Activated T-helper 17 cell treated with anti-CD3 and anti-CD28 coated beads, Interleukin-2, amount 50 U/mL, for 72 hours (primary cell): Measurements from ENCODE around the gene PPP1R1A. TPM values are rescaled to one million over a fixed set of nuclear protein-coding genes. Genes with fewer than 3 reads are reported as not detected.
A peak's percentile ranks its signal among the peaks of the same experiment; 100 is the strongest.

ENCODE experiments used
- ATAC-seq: fragments of 150-1000 bp; cut with Tn5 transposase; replicated peaks from 2 replicates; pipeline ENCODE4 v1.10.0; 2021; ENCODE audit warnings: mild to moderate bottlenecking, moderate library complexity
- H3K27ac Mint-ChIP-seq: one replicate; pipeline ENCODE4 v1.8.0; 2022; ENCODE audit warnings: mixed read lengths
- H3K27me3 Mint-ChIP-seq: one replicate; pipeline ENCODE4 v1.8.0; 2022; ENCODE audit warnings: mixed read lengths
- H3K36me3 Mint-ChIP-seq: one replicate; pipeline ENCODE4 v1.8.0; 2022; ENCODE audit warnings: low read depth, mild to moderate bottlenecking, mixed read lengths
- H3K4me1 Mint-ChIP-seq: one replicate; pipeline ENCODE4 v1.8.0; 2022; ENCODE audit warnings: mixed read lengths
- H3K4me3 Mint-ChIP-seq: one replicate; pipeline ENCODE4 v1.8.0; 2022; ENCODE audit warnings: mild to moderate bottlenecking, mixed read lengths
- H3K9me3 Mint-ChIP-seq: one replicate; pipeline ENCODE4 v1.8.0; 2022; ENCODE audit warnings: mixed read lengths
- total RNA-seq, 2 donors: library from RNA; stranded (reverse); gene quantifications; one replicate each; pipeline ENCODE4 v1.2.3, GENCODE V29; 2022

The PPP1R1A gene
- not detected for total RNA-seq

GRCh38 chr12:54588110-54588889 is at the start of gene PPP1R1A:
TSS of gene PPP1R1A (minus strand) at chr12:54588659. CDS start at chr12:54588488, 171 bp downstream.
- no peak for ATAC-seq
- no peak within 1 kb of the TSS for H3K27ac Mint-ChIP-seq
- no peaks in the 10 kb centered on the region for H3K9me3 Mint-ChIP-seq
- peaks cover 55% of the 10 kb centered on the region for H3K27me3 Mint-ChIP-seq
- H3K4me1 Mint-ChIP-seq, result peaks cover 9% of the 10 kb centered on the region
- peak within 1 kb of the TSS; percentile 25 for H3K4me3 Mint-ChIP-seq
- peaks cover 5% of the 10 kb centered on the region for H3K36me3 Mint-ChIP-seq

GRCh38 chr12:54634795-54635194 is 46.3 kb upstream of the PPP1R1A start, which contains the start of gene LACRT:
TSS of gene LACRT (minus strand) at chr12:54634895. CDS start at chr12:54634841, 54 bp downstream.
- ATAC-seq, result no peak
- no peaks in the 10 kb centered on the region for H3K4me1 Mint-ChIP-seq
- H3K36me3 Mint-ChIP-seq, result no peaks in the 10 kb centered on the region
- H3K27ac Mint-ChIP-seq, result no peak within 1 kb of the TSS
- no peaks in the 10 kb centered on the region for H3K9me3 Mint-ChIP-seq
- peaks cover 35% of the 10 kb centered on the region for H3K27me3 Mint-ChIP-seq
- no peak within 1 kb of the TSS for H3K4me3 Mint-ChIP-seq

GRCh38 chr12:54631988-54632728 is 43.7 kb upstream of the PPP1R1A start:
- Mint-ChIP-seq H3K4me3 (no peak overlapping the region), H3K36me3 (no peaks in the 10 kb centered on the region), H3K9me3 (peaks cover 6% of the 10 kb centered on the region), H3K27me3 (peaks cover 45% of the 10 kb centered on the region), H3K27ac (no peak overlapping the region), H3K4me1 (no peaks in the 10 kb centered on the region)
- ATAC-seq, result no peak

DNA sequence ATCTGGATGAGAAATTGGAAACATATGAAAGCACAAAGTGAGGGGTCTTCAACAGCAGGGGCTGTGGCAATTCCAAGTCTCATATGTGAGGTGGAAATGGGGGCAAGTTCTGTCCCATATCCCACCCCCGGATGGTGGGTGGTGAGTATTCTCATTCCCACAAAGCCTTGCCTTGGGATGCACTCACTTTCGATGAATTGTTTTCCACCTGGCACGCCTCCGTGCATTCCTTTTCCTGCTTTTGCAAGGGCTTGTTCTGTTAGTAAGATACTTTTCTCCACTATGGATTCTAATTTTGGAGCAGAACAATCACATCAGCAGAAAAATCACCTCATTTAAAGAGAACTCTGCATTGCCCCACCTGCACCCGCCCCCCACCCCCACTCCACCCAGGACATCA is 43.1 kb upstream of the PPP1R1A start:
- Mint-ChIP-seq H3K36me3 (no peaks in the 10 kb centered on the region), H3K27me3 (peaks cover 48% of the 10 kb centered on the region), H3K9me3 (peaks cover 6% of the 10 kb centered on the region), H3K4me1 (no peaks in the 10 kb centered on the region), H3K4me3 (no peak overlapping the region), H3K27ac (no peak overlapping the region)
- no peak for ATAC-seq

DNA sequence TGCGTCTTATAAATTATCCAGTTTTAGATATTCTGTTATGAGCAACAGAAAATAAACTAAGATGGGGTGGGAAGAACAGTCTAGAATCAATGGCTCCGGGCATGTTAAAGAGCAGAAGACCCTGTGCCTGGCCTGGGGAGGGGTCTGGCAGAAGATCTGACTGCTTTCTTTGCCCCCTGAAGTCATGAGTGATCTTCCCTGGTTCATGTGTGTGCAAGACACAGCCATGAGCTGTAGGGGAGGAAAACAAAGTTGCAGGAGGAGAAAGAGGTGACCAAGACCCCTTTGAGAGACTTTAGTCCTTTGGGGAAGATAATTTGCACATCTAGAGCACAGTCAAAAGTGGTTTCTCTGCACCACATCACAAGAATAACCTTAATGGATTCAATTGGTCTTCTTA is 41.5 kb upstream of the PPP1R1A start:
- ATAC-seq, result no peak
- Mint-ChIP-seq H3K36me3 (no peaks in the 10 kb centered on the region), H3K27me3 (peaks cover 48% of the 10 kb centered on the region), H3K9me3 (peaks cover 6% of the 10 kb centered on the region), H3K4me1 (no peaks in the 10 kb centered on the region), H3K27ac (no peak overlapping the region), H3K4me3 (no peak overlapping the region)

GRCh38 chr12:54628186-54628846 is 39.9 kb upstream of the PPP1R1A start:
- peaks cover 53% of the 10 kb centered on the region for H3K27me3 Mint-ChIP-seq
- H3K4me1 Mint-ChIP-seq, result no peaks in the 10 kb centered on the region
- ATAC-seq, result no peak
- H3K36me3 Mint-ChIP-seq, result no peaks in the 10 kb centered on the region
- H3K4me3 Mint-ChIP-seq, result no peak overlapping the region
- H3K27ac Mint-ChIP-seq, result no peak overlapping the region
- H3K9me3 Mint-ChIP-seq, result peaks cover 6% of the 10 kb centered on the region

DNA sequence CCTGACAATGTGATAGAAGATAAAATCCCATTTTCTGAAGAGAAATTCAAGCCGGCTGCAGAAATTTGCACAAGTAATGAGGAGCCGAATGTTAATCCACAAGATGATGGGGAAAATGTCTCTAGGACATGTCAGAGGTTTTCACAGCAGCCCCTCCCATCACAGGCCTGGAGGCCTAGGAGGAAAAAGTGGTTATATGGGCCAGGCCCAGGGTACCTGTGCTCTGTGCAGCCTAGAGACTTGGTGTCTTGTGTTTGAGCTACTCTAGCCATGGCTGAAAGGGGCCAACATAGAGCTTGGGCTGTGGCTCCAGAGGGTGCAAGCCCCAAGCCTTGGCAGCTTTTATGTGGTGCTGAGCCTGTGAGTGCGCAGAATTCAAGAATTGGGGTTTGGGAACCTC is 38.8 kb upstream of the PPP1R1A start:
- ATAC-seq, result no peak
- H3K36me3 Mint-ChIP-seq, result no peaks in the 10 kb centered on the region
- H3K4me1 Mint-ChIP-seq, result no peaks in the 10 kb centered on the region
- peaks cover 55% of the 10 kb centered on the region for H3K27me3 Mint-ChIP-seq
- H3K4me3 Mint-ChIP-seq, result no peak overlapping the region
- H3K9me3 Mint-ChIP-seq, result peaks cover 6% of the 10 kb centered on the region
- H3K27ac Mint-ChIP-seq, result no peak overlapping the region

- no peak for ATAC-seq
- H3K27ac Mint-ChIP-seq, result no peak overlapping the region
- no peak overlapping the region for H3K4me3 Mint-ChIP-seq
- peaks cover 6% of the 10 kb centered on the region for H3K9me3 Mint-ChIP-seq
- peaks cover 61% of the 10 kb centered on the region for H3K27me3 Mint-ChIP-seq
- H3K4me1 Mint-ChIP-seq, result no peaks in the 10 kb centered on the region
- H3K36me3 Mint-ChIP-seq, result no peaks in the 10 kb centered on the region
These were observed 37.1 kb upstream of the PPP1R1A start for GRCh38 chr12:54625598-54625997.

DNA sequence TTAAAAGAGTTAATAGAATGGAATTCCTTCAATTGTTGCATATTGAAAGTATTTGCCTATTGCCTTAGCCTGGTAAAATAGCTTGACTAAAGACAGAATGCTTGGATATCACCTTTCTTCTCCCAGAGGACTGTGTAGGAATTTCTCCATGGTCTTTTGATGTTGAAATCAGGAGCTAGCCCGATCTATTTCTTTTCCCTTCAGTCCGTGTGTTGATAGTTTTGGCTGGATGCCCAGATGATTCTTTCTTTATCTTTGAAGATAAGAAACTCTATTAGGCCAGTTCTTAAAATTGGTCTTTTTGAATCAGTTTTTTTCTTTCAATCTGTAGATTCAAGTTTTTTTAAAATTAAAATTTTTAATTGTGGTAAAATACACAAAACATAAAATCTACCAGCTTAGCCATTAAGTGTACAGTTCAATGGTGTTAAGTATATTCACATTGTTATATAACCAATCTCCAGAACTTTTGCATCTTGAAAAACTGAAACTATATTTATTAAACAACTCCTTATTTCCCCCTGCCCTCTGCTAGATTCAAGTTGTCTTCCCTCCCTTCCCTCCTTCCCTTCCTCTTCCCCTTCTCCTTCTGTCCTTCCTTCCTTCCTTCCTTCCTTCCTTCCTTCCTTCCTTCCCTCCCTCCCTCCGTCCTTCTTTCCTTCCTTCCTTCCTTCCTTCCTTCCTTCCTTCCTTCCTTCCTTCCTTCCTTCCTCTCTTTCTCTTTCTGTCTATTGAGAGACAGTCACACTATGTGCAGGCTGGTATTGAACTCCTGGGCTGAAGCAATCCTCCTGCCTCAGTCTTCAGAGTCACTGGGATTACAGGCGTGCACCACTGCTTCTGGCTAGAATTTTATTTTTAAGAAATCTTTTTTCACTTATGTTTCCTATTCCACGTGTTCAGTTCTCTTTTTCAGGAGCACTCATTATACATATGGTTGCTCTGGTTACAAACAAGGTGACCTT is 36.1 kb upstream of the PPP1R1A start:
- ATAC-seq, result no peak
- no peaks in the 10 kb centered on the region for H3K4me1 Mint-ChIP-seq
- H3K27ac Mint-ChIP-seq, result no peak overlapping the region
- peaks cover 6% of the 10 kb centered on the region for H3K9me3 Mint-ChIP-seq
- no peak overlapping the region for H3K4me3 Mint-ChIP-seq
- H3K27me3 Mint-ChIP-seq, result peaks cover 53% of the 10 kb centered on the region
- H3K36me3 Mint-ChIP-seq, result no peaks in the 10 kb centered on the region

- ATAC-seq, result no peak
- no peak overlapping the region for H3K27ac Mint-ChIP-seq
- no peaks in the 10 kb centered on the region for H3K4me1 Mint-ChIP-seq
- no peaks in the 10 kb centered on the region for H3K36me3 Mint-ChIP-seq
- no peak overlapping the region for H3K4me3 Mint-ChIP-seq
- H3K9me3 Mint-ChIP-seq, result peaks cover under 1% of the 10 kb centered on the region
- peaks cover 53% of the 10 kb centered on the region for H3K27me3 Mint-ChIP-seq
These were observed 34.2 kb upstream of the PPP1R1A start for GRCh38 chr12:54622463-54623183.

- no peak overlapping the region for H3K27ac Mint-ChIP-seq
- peaks cover 6% of the 10 kb centered on the region for H3K4me1 Mint-ChIP-seq
- peaks cover 44% of the 10 kb centered on the region for H3K27me3 Mint-ChIP-seq
- H3K36me3 Mint-ChIP-seq, result no peaks in the 10 kb centered on the region
- no peak for ATAC-seq
- no peaks in the 10 kb centered on the region for H3K9me3 Mint-ChIP-seq
- no peak overlapping the region for H3K4me3 Mint-ChIP-seq
These were observed 28.6 kb upstream of the PPP1R1A start for GRCh38 chr12:54616933-54617680.

GRCh38 chr12:54612225-54612750 is 23.8 kb upstream of the PPP1R1A start:
- Mint-ChIP-seq H3K27ac (no peak overlapping the region), H3K4me3 (no peak overlapping the region), H3K4me1 (peaks cover 5% of the 10 kb centered on the region), H3K36me3 (no peaks in the 10 kb centered on the region), H3K27me3 (peaks cover 45% of the 10 kb centered on the region), H3K9me3 (no peaks in the 10 kb centered on the region)
- ATAC-seq, result no peak
